Measurements from ENCODE around the gene FIBCD1.

The FIBCD1 gene

DNA sequence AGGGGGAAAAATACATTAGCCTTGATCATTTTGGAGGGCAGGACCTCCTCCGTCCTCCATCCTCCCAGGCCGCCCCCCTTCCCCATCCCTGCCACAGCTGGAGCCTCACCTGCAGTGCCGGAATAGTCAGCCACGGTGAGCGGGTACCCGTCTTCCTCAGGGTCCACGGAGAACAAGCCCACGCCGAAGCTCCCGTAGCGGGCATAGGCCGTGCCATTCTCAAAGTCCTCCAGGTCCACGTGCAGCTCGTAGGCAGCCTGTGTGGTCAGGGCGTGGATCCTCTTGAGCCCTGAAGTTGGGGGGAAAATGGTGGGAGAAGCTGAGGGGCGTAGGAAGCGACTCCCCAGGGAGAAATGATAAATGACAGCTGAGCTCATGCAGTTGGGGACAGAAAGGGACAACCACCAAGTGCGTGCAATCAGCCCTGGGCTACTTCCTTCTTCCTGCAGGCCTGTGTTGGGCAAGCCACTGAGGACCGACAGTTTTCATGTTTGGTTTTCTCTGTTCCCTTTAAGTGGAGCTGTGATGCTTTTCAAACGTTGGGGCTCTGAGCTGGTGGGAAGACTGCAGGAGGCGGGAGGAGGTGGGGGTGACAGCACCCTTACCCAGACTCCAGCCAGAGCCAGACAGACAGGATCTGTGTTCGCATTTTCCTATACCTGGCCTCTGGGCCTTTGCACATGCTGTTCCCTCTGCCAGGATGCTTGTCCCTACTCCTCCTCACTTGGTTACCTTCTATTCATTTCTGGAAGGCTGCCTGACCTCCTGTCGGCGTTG, 33.7 kb downstream of the FIBCD1 start:
- DNase-seq = no peak

DNA sequence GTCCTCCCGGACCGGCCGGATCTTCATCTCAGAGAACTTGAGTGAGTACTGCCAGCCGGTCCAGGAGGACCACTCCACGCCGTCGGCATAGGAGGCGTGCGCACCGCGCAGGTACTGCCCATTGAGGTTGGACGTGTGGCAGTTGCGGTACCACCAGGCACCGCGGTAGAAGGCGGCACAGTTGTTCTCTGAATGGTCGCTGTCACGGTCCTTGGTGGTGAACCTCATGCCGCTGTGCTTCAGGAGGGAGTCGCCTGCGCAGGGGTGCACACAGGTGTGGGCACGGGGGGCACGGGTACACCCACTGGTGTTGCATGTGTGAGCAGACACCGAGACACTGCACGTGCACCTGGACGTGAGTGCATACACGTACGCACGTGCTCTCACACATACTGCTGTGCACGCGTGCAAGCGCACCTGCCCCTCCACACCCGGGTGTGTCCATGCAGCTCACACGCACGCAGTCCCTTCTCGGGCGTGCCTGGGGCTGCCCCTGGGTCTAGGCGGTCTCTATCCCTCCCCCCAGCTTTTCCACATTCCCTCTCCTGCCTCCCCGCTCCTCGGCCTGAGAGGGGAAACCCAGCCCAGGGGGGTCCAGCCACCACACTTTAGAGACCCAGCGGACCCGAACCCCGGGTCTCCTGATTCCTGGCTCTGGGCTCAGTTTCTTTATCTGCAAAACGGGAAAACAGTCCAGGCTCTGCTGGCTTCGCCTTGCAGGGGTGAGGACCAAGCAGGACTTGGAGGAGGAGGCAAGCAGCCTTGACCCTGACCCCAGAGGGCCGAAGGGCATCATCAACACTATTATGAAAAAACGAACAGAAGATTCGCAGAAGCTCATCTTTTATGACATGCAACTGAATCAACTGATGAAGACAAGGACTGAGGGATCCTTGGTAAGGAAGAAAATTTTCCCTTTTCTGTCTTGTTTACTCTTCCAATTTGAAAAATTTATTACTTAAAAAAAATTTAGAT, 34.7 kb downstream of the FIBCD1 start:
- DNase-seq = no peak

DNA sequence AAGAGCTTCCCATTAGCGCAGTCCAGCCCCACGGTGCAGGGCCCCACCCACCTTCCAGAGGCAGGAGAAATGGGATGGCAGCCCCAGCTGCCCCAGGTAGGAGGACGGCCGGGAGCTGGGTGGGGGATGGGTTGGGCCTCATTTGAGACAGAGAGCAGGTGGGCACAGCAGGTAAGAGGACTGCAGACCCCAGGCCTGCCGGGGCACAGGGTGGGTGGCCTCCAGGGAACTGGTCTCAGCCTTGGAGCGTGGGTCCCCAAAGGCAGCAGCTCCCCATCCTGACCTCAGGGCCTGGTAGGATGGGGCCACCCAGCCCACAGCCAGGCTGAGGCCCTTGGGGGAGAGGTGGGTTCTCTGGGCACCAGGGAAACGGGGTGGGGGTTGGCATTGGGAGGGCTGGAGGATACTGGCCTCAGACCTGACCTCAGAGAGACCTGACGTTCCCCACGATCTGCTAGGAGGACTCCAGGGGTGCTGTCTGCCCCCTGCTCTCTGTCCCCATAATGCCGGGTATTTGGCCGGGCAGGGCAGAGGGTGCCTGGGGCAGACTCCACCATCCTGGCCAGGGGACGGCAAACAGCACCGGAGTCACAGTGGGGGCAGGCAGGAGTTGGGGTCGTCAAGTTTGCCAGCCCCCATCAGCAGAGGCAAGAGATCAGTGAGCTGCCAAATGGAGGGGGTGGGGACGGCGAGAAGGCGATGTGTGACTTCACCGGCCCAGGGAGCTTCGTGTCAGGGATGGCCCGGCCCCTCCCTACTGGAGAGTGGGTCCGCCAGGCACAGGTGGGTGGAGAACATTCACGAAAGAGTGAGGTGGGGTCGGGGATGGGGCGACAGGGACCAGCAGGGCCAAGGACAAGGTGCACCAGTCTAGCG, 35.6 kb downstream of the FIBCD1 start:
- DNase-seq = no peak

DNA sequence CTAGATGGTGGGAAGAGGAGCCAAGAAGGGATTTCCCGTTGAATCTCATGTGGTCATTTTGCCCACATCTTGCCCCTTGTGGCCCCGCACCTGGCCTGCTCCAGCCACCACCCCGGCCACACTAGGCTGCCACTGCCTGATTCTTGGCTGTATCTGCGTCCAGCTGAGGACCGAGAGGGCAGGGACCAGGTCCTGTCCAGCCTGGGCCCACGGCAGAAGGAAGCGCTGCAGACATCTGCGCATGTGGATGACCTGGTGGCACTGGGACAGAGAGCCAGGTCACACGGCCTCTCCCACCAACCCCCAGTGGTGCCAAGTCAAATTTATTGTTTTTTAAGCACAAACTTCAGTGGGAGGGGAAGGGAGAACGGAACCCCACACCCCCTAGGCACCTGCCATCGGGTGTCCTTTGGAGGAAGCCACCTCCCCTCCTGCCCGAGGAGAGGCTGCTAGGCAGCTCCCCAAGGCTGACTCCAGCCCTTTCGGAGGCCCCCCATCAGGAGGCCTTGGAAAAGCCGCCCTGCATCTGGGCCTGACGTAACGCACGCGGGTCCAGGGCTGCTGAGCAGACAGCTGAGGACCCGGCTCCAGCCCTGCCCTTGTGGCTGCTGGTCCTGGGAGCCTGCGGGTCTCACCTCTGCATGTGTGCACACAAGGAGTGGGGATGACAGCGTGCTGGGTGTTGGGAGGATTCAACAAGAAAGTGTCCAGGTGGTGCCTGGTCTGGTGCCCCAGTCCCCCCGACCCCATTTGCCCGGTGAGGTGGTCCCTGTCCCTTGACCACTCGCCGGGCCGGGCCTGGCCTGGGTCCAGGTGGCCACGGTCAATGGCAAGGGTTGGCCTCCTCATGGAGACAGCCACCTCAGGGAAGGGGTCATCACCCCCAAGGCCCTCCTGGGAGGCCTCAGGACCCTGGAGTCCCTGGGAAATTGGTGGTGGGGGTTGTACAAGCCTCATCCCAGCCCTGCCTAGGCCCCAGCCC, 36.6 kb downstream of the FIBCD1 start:
- no peak for DNase-seq

DNA sequence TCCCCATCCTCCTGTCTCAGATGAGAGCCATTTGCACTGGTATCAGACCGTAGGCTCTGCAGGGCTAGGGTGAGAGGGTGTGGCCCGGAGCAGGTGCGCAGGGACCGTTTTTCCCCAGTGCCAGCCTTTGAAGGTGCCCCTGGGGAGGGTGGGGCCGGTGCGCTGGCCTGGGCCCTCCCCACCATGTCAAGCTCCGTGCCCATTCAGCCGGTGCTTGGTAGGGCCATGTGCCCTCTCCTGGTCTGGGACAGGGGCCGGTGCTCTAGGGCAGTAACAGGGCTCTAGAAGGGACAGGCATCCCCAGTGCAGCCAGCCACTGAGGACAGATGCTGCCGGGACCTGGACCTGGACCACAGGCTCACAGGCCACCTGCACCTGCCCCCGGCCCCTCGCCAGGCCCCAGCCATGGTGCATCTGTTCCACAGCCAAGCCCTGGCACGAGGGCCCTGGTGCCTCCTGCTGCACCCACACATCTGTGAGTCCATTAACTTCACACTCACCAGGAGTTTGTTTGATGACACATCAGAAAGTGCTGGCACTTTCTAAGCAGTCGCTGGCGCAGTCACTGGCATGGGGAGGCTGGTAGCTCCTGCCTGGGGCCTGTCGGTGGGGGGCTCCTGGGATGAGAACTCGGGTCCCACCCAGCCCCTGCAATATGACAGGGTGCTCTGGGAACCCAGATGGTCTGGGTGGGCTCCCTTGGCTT, 37.4 kb downstream of the FIBCD1 start:
- no peak for DNase-seq

DNA sequence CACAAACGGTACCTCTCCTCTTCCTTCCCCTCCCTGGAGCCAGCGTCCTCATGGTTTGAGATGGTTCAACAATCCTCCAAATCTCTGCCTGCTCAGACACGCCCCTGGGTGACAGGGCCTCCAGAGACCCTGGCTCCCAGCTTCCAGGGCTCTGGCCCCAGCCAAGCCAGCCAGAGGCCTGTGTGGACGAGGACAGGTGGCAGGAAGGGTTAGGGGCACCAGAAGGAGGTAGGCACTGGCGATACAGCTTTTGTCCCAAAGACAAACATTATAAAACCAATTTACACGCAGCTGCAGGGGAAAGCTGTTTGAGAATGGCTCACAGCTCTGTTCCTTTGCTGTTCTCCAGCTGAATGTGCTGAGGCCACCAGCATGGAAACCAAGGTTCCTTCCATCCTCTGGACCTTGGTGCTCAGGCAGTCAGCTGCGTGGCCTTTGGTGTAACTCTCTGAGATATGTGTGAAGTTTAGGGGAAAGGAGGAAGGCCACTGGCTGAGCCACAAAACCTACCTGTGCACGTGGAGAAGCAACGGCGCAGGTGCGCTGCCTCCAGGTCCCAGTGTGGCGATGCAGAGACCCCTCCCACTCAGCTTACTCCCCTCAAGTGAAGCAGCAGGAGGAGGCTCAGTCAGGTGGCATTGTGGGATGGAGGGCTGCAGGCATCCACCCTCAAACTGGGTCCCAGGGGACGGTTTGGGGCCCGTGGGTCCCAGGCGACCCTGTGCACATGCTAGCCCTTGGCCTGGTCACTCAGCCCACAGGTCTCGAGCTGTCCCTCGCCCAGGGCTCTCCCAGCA, 38.1 kb downstream of the FIBCD1 start:
- DNase-seq = no peak

DNA sequence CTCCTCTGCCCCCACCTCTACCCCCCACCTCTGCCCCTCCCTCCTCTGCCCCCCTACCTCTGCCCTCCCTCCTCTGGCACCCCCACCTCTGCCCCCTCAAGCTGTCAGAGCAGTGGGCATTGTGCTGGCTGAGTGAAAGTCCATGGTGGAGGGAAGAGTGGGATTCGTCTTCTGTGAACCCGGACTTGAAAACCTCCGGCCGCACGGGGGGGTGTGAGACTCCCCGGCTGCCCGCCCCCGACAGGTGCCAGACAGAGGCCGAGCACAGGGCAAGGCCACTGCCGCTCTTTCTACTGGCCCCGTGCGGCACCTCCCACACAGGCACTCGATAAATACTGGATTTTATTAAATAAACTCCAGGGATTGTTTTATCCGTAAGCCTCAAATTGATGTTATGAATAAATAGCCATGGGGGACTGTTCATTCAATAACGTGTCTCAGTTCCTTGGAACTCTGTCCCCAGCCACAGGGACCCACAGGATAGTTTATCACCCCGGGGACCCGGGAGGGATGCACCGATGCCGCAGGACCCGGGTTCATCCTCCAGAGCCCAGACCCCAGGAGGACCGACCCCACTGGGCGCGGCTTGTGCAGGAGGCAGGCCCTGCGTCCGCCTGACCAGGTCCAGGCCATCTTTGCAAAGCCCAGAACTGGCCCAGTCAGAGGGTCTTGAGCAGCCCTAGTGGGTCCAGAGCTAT, 39.8 kb downstream of the FIBCD1 start:
- no peak for DNase-seq

DNA sequence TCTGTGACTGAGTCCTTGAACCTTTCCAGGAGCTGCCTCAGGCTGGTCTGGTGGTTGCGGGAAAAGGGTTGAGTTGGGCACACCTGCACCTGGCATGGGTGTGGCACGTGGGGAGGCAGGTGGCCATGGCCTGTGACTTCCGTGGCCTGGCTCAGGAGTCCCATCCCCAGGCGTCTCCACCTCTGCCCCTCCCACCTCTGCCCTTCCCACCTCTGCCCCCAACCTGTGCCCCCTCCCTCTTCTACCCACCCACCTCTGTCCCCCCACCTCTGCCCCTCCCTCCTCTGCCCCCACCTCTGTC, 40.5 kb downstream of the FIBCD1 start:
- DNase-seq = no peak

DNA sequence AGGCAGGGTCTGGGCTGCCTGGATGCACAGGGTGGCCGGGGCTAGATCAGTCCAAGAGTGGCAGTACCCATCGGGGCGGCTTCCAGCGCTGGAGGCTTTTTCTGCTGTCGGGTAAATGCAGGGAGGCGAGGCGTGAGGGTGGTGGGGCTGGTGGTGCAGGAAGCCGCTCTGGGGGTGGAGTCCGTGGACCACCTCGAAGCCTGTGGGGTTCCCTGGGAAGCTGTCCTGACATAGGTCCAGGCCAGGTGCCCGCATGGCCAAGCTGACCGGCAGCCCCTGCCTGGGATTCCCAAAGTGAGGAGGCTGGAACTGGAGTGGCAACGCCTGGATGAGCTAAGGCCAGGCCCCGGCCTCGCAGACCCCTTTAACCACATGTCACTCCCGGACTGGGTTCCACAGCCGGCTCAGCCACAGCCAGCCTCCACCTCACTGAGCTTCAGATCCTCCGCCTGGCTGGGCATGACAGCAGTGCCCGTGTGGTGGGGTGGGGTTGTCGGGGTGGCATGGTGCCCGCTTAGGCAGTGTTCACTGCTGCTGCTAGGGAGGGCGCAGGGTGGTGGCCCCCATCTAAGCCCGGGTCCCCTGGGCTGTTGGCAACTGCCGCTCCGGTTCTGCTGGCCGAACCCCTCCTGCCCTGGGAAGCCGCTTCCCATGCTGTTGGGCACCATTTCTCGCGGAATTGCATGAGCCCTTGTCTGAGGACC, 41.0 kb downstream of the FIBCD1 start:
- DNase-seq = no peak

DNA sequence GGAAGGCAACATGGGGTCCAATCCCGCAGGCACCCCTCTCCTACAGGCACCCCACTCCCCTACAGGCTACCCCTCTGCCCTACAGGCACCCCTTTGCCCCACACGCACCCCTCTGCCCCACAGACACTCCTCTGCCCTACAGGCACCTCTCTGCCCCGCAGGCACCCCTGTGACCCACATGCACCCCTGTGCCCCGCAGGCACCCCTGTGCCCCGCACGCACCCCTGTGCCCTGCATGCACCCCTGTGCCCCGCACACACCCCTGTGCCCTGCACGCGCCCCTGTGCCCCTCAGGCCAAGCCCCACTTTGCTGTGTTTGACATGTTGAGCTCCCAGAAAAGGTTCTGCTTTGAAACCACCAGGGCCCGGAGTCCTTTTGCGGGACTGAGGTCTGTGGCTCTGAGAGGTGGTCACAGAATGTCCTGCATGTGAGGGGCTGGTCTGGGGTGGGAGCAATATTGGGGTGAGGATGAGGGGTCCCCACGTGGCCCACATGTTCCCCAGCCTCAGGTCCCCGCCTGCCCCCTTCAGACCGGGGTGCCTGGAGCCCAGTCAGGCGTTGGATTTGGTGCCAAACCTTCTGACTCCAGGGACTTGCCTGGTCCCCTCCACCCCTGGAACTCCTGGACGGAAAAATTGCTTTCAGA, 41.8 kb downstream of the FIBCD1 start:
- no peak for DNase-seq

DNA sequence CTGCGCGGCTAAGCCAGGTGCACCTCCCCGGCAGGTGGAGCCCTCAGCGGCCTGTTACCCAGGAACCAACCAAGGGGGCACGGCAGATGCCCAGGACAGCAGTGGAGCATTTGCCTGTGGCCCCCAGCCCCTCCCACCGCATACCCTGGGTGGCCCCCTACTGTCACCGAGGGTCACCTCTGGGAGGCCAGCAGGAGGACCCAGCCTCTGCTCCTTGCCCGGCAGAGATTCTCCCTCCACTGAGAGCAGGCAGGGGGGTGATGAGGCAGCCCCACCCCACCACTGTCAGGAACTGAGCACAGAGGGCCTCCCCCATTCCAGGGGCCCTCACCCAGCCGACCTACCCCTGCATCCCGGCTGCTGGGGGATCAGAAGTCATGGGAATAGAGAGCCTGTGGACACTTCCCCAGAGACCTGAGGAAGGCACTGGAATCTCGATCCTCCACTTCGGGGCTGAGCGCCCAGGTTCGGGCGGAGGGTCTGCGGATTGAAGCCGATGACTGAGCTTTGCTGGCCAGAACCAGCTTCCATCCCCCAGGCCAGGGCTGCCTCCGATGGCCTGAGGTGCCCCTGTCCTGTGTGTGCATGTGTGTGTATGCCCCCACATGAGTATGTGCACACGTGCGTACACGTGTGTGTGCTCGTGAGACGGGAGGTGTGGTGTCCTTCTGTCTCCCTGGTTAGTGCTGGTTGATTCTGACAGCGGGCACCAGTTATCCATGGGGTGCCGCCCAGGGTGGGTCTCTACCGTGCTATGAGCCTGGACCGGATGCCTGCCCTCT, 42.6 kb downstream of the FIBCD1 start, which contains the start of gene QRFP:
TSS of gene QRFP (minus strand) at position 580 of the 782 bp plus-strand sequence. CDS start 2,974 bp downstream, outside the sequence.
- DNase-seq = no peak

DNA sequence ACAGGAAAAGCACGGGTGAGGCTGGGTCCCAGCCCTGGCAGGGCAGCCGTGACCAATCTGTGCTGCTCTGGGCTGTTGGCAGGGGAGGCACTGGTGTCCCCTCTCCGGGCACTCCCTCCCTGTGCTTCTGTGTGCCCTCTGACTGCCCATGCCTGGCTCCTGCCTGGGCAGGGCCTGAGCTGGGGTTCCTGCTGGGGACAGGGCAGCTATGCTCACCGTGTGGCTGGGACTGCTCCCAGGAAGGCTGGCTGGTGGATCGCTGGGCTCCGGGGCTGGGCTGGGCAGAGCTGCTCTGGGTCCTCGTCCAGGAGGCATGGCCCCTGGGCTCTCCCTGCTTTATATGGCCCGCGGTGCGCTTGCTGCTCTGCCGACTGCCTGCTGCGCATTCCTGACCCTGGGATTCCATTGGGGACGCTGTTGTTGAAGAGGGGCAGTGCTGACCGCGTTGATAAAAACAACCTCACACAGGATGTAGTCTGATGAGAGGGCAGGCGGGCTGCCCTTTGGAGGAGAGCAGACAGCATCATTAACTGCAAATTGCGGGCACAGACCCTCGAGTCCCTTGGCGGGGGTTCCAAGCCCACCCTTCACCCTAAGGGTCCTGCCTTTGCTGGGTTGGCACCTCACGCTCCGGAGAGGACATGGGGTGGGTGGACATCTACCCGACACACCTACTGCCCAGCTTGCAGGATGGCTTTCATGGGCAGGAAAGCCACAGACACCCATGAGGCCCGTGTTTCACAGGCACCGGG, 43.4 kb downstream of the FIBCD1 start:
- DNase-seq = no peak

DNA sequence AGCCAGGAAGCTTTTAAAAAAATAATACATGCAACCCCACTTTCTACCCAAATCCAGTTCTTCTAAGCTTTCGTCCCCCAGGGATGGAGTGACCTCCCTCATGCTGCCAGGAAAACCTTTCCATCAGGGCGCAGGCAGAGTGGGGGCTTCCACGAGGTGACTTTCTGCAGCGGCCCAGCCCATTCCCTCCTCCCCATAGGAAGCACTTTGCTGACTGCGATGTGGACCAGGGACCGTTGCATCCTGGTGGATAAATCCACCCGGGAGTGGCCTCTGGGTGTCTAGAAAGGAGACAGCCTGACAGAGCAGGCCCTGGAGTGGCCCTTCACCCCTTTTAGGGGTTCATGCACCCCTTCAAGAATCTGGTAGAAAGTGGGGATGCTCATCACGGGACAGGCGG, 44.0 kb downstream of the FIBCD1 start:
- DNase-seq = no peak

DNA sequence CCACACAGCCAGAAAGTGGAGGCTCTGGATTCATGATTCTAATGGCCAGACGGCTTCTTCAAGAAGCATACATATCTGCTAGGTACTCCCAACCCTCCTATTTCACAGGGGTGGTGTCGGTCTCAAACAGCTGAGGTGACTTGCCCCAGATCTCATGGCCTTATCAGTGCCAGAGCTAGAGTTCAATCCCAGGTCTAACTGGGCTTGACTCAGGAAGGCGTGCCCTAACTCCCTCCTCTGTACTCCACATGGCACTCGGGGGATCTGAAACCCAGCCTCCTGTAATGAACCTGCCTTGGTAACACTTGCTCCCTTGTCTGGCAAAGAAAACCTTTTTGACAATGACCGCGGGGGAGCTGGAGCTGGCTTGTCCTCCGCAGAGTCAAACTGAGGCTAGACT, 44.5 kb downstream of the FIBCD1 start:
- no peak for DNase-seq

DNA sequence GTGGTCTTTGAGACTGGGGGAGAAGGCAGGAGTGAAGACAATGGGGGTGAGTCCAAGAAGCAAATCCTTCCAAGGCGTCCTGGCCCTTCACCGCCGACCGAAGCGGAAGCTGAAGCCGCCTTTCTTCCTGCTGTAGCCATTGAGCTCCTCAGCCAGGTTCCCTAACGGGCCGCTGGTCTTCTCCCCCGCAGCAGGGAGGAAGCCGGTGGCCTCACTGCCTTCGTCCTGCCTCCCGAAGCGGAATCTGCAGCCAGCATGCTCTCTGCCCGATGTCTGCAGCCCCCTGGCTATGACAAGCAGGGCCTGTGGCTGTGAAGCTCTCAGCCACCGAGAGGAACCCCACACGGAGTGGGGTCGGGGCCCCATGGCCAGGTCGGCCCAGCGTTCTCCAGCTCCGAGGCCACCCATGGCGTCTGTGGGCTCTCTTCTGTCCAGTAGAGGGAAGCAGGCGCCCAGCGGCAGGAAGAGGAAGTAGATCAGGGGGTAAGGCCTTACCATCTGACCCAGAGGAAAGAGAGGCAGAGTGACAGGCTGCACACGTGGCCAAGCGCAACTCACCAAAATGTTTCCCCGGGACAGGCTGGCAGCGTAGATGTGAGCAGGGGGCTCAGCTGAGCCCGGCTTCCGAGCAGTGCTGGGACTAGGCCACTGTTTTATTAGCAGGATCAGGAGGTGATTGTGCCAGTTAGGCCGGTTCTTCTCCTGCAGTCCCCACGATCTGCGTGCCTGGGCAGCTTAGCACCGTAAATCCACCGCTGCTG, 45.5 kb downstream of the FIBCD1 start:
- DNase-seq = no peak

Data from activated CD4-positive, alpha-beta T cell treated with anti-CD3 and anti-CD28 coated beads for 48 hours (primary cell).